Measurements from ENCODE around the gene STK32B. TPM values are rescaled to one million over a fixed set of nuclear protein-coding genes. Genes with fewer than 3 reads are reported as not detected.

The STK32B gene
- total RNA-seq, 1 donor from 2014 or later: 46.9 TPM

DNA sequence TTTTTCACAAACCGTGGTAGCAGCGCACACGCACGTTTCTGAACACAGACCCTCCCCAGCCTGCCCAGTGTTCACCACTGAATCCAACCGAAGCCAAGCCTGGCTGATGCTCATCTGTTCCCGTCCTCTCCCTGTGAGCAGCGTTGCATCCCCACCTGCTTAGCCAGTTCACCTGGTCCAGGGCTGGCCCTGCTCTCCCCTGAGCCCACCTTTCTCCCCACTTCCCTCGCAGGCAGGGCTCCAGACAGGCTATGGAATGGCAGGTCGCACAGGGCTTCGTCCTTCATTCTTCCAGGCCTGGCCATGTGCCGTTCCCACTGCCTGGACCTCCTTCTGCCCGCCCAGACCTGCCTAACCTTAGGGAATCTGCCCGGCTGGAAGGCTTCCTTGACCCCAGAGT, 410.2 kb downstream of the STK32B start:
- Mint-ChIP-seq H3K27ac (ENCODE audit: unreplicated experiment) (no peak overlapping the region), H3K4me1 (ENCODE audit: unreplicated experiment) (no peaks in the 10 kb centered on the region), H3K9me3 (ENCODE audit: unreplicated experiment) (no peaks in the 10 kb centered on the region), H3K27me3 (ENCODE audit: unreplicated experiment) (no peaks in the 10 kb centered on the region), H3K4me3 (ENCODE audit: unreplicated experiment) (no peak overlapping the region), H3K36me3 (ENCODE audit: unreplicated experiment) (peaks cover 20% of the 10 kb centered on the region)
- TF ChIP-seq, protein P1, sequence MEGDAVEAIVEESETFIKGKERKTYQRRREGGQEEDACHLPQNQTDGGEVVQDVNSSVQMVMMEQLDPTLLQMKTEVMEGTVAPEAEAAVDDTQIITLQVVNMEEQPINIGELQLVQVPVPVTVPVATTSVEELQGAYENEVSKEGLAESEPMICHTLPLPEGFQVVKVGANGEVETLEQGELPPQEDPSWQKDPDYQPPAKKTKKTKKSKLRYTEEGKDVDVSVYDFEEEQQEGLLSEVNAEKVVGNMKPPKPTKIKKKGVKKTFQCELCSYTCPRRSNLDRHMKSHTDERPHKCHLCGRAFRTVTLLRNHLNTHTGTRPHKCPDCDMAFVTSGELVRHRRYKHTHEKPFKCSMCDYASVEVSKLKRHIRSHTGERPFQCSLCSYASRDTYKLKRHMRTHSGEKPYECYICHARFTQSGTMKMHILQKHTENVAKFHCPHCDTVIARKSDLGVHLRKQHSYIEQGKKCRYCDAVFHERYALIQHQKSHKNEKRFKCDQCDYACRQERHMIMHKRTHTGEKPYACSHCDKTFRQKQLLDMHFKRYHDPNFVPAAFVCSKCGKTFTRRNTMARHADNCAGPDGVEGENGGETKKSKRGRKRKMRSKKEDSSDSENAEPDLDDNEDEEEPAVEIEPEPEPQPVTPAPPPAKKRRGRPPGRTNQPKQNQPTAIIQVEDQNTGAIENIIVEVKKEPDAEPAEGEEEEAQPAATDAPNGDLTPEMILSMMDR (IDR thresholded peaks at IDR 0.05): no peak
- peak; percentile 68 for DNase-seq (ENCODE audit: extremely low spot score, unreplicated experiment)

DNA sequence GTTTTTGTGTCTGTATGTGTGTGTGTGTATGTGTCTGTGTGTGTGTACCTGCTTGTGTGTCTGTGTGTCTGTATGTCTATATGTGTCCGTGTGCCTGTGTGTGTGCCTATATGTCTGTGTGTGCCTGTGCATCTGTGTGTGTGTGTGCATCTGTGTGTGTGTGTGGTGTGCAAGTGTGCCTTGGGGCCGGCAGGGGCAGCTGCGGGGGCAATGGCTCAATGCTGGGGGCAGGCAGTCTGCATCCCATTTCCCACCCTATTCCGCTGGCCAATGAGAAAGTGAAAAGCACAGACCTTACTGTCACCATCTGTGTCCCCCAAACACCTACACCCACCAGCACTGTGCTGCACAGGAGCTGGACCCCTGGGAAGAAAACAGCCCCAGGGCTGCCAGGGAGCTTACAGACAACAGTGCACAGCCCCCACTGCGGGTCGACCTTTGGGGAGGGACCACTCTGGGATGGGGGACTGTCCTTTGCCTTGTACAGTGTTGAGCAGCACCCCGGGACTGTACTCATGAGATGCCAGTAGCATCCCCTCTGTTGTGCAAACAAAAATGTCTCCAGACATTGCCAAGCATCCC, 411.1 kb downstream of the STK32B start:
- H3K9me3 Mint-ChIP-seq (ENCODE audit: unreplicated experiment): no peaks in the 10 kb centered on the region
- peak; percentile 77 for DNase-seq (ENCODE audit: extremely low spot score, unreplicated experiment)
- no peaks in the 10 kb centered on the region for H3K4me1 Mint-ChIP-seq (ENCODE audit: unreplicated experiment)
- no peaks in the 10 kb centered on the region for H3K27me3 Mint-ChIP-seq (ENCODE audit: unreplicated experiment)
- no peak overlapping the region for H3K27ac Mint-ChIP-seq (ENCODE audit: unreplicated experiment)
- TF ChIP-seq, protein P1 (IDR thresholded peaks at IDR 0.05): no peak
- H3K36me3 Mint-ChIP-seq (ENCODE audit: unreplicated experiment): peaks cover 20% of the 10 kb centered on the region
- no peak overlapping the region for H3K4me3 Mint-ChIP-seq (ENCODE audit: unreplicated experiment)

DNA sequence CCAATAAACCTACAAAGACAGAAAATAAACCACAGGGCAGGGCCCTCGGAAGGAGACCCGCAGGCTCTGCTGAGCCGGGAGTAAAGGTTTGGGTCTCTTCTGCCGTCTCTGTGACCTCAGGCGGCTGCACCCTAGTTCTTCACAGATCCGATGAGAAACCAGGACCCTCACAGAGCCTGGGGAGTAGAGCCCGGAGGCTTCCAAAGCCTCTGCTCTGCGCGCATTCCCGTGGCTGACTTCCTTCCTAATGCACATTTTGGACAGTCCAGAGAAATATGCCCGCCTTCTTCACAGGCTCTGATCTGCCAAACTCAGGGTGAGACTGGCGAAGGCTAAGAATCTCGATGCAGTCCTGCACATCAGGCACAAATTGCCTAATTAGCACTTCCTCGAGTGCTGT, 411.6 kb downstream of the STK32B start:
- TF ChIP-seq, protein P1 (IDR thresholded peaks at IDR 0.05): no peak
- H3K27me3 Mint-ChIP-seq (ENCODE audit: unreplicated experiment): no peaks in the 10 kb centered on the region
- H3K4me3 Mint-ChIP-seq (ENCODE audit: unreplicated experiment): no peak overlapping the region
- no peaks in the 10 kb centered on the region for H3K9me3 Mint-ChIP-seq (ENCODE audit: unreplicated experiment)
- DNase-seq (ENCODE audit: extremely low spot score, unreplicated experiment): peak; percentile 42
- H3K27ac Mint-ChIP-seq (ENCODE audit: unreplicated experiment): no peak overlapping the region
- H3K4me1 Mint-ChIP-seq (ENCODE audit: unreplicated experiment): no peaks in the 10 kb centered on the region
- peaks cover 21% of the 10 kb centered on the region for H3K36me3 Mint-ChIP-seq (ENCODE audit: unreplicated experiment)

DNA sequence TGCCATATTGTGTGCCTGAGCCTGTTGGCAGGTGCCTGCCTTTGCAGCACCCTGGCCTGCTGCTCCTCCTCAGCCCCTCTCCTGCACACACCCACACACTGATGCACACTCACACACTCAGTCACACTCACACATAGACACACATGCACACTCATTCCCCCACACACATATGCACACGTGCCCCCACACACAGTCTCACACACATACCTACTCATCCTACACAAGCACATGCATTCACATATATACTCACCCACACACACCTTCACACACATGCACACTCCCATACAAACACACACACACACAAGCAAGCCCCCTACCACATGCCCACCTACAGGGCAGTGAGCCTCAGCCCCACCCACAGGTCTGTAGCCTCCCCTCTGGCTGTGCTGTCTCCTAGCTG, 412.1 kb downstream of the STK32B start:
- no peaks in the 10 kb centered on the region for H3K27me3 Mint-ChIP-seq (ENCODE audit: unreplicated experiment)
- TF ChIP-seq, protein P1 (IDR thresholded peaks at IDR 0.05): no peak
- no peak overlapping the region for H3K27ac Mint-ChIP-seq (ENCODE audit: unreplicated experiment)
- no peaks in the 10 kb centered on the region for H3K4me1 Mint-ChIP-seq (ENCODE audit: unreplicated experiment)
- no peaks in the 10 kb centered on the region for H3K9me3 Mint-ChIP-seq (ENCODE audit: unreplicated experiment)
- no peak overlapping the region for H3K4me3 Mint-ChIP-seq (ENCODE audit: unreplicated experiment)
- H3K36me3 Mint-ChIP-seq (ENCODE audit: unreplicated experiment): peaks cover 22% of the 10 kb centered on the region
- DNase-seq (ENCODE audit: extremely low spot score, unreplicated experiment): peak; percentile 49

DNA sequence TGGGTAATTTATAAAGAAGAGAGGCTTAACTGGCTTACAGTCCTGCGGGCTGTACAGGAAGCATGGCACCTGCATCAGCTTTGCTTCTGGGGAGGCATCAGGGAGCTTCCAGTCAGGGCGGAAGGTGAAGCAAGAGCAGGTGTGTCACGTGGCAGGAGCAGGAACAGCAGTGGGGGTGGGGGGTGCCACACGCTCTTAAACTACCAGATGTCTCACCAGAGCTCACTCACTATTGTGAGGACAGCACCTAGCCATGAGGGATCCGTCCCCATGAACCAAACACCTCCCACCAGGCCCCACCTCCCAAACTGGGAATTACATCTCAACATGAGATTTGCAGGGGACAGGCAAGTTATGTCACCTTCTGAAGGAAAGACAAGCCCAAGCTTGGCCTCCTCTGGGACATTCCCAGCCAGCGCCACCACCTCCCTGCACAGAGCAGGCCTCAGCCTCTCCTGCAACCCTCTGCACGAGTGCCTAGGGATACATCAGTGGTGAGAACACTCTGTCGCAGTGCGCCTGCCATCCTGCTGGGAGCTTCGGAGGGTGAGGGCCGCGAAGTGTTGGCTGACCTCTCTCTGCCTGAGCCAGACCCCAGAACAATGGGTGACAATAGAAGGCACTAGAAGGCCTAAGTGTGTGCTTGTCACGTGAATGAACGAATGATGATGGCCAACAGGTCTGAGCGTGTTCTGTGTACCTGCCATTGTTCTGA, 412.8 kb downstream of the STK32B start:
- H3K9me3 Mint-ChIP-seq (ENCODE audit: unreplicated experiment): no peaks in the 10 kb centered on the region
- TF ChIP-seq, protein P1 (IDR thresholded peaks at IDR 0.05): no peak
- no peaks in the 10 kb centered on the region for H3K27me3 Mint-ChIP-seq (ENCODE audit: unreplicated experiment)
- H3K27ac Mint-ChIP-seq (ENCODE audit: unreplicated experiment): no peak overlapping the region
- no peaks in the 10 kb centered on the region for H3K4me1 Mint-ChIP-seq (ENCODE audit: unreplicated experiment)
- peaks cover 24% of the 10 kb centered on the region for H3K36me3 Mint-ChIP-seq (ENCODE audit: unreplicated experiment)
- DNase-seq (ENCODE audit: extremely low spot score, unreplicated experiment): peak; percentile 69
- H3K4me3 Mint-ChIP-seq (ENCODE audit: unreplicated experiment): no peak overlapping the region
